A204.1 (cell line): ENCODE results near the gene MTMR8.

Experiments used
- FAIRE-seq: peaks from 2 replicates; lab custom pipeline; 2012; peaks lifted over from hg19 to GRCh38; lab: Jason Lieb, UNC

MTMR8 gene

GRCh38 chrX:64306712-64307111, 88.5 kb downstream of the MTMR8 start:
- no peak for FAIRE-seq

- no peak for FAIRE-seq
Observed at GRCh38 chrX:64291123-64291522, 104.1 kb downstream of the MTMR8 start.

DNA sequence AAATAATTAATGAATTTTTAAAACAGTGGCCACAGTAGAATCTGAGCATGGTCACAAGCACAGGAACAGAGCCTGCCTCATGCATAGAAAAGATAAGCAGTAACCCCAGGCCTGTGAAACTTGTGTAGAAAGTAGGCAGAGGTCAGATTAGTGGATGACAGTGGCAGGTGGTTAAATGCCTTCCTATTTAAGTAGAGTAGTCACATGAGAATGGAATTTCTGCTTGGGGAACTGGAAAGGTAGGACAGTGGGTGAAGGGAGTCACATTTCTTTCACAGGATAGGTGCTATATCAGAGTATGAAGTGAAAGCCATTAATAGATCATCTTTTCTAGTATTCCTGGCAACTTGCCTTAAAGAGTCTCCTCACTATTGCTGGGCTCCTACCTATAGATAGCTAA, 130.0 kb downstream of the MTMR8 start:
- no peak for FAIRE-seq

GRCh38 chrX:64230123-64230970, 164.9 kb downstream of the MTMR8 start, which contains the start of gene ASB12:
Gene ASB12, minus strand, starts transcription at chrX:64230607. Its CDS starts 4,957 bp downstream, at chrX:64225650.
- FAIRE-seq: no peak

DNA sequence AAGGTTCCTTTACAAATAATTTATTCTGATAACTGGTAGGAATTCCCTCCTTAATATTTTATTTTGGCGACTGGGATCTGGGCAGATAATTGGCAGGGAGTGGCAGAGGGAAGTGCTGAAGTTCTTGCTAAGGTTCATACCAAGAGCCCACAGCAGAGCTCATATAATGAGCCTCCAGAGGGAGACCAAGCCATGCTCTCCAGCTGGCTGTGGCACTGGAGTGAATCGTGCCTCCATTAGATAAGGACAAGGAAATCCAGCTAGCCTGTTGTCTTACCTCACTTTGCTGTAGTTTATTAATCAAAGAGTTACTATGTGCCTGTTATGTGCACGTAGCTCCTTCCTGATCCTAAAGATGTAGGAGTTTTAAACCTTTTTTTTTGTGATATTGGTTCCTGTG, 166.1 kb downstream of the MTMR8 start:
- no peak for FAIRE-seq
